COLO668 (cell line): ENCODE measurements around the gene PSG6.
"Not testable (repeated sequence)": the region's sequence is repeated elsewhere in the genome, so short reads cannot be mapped to it uniquely, and the experiment has no call there.

Experiments used
- DNase-seq: peaks from one replicate; lab custom pipeline; 2025; ENCODE audit not compliant: unreplicated experiment; lab: John Stamatoyannopoulos, UW

PSG6 gene

GRCh38 chr19:42911731-42912130 lies 6.0 kb downstream of the PSG6 start:
- not testable (repeated sequence) for DNase-seq

GRCh38 chr19:42906162-42906561 lies 11.5 kb downstream of the PSG6 start:
- DNase-seq: not testable (repeated sequence)

- DNase-seq: not testable (repeated sequence)
Observed at GRCh38 chr19:42900561-42900960, 17.1 kb downstream of the PSG6 start.

- DNase-seq: not testable (repeated sequence)
Observed at GRCh38 chr19:42899674-42900073, 18.0 kb downstream of the PSG6 start.

GRCh38 chr19:42899110-42899509 lies 18.6 kb downstream of the PSG6 start:
- DNase-seq: not testable (repeated sequence)

GRCh38 chr19:42898656-42899055 lies 19.0 kb downstream of the PSG6 start:
- DNase-seq: not testable (repeated sequence)

GRCh38 chr19:42897729-42898128 lies 20.0 kb downstream of the PSG6 start:
- not testable (repeated sequence) for DNase-seq

- DNase-seq: not testable (repeated sequence)
Observed at GRCh38 chr19:42890446-42890845, 27.2 kb downstream of the PSG6 start.

- DNase-seq: not testable (repeated sequence)
Observed at GRCh38 chr19:42887876-42888445, 29.7 kb downstream of the PSG6 start.

- DNase-seq: not testable (repeated sequence)
Observed at GRCh38 chr19:42882730-42883129, 35.0 kb downstream of the PSG6 start.

- DNase-seq: not testable (repeated sequence)
Observed at GRCh38 chr19:42882010-42882409, 35.7 kb downstream of the PSG6 start.

- DNase-seq: not testable (repeated sequence)
Observed at GRCh38 chr19:42881279-42881678, 36.4 kb downstream of the PSG6 start.

GRCh38 chr19:42880621-42881020 lies 37.1 kb downstream of the PSG6 start:
- DNase-seq: not testable (repeated sequence)

GRCh38 chr19:42879613-42880012 lies 38.1 kb downstream of the PSG6 start, which contains the start of gene PSG1:
TSS of gene PSG1 (minus strand) at chr19:42879713. CDS start at chr19:42879581, 132 bp downstream.
- DNase-seq: no peak

- DNase-seq: not testable (repeated sequence)
Observed at GRCh38 chr19:42876596-42876995, 41.1 kb downstream of the PSG6 start.

- DNase-seq: not testable (repeated sequence)
Observed at GRCh38 chr19:42875881-42876280, 41.8 kb downstream of the PSG6 start.

- not testable (repeated sequence) for DNase-seq
Observed at GRCh38 chr19:42874901-42875813, 42.5 kb downstream of the PSG6 start.

- not testable (repeated sequence) for DNase-seq
Observed at GRCh38 chr19:42874136-42874535, 43.6 kb downstream of the PSG6 start.

- DNase-seq: no peak
Observed at GRCh38 chr19:42872608-42873007, 45.1 kb downstream of the PSG6 start.

- no peak for DNase-seq
Observed at GRCh38 chr19:42857544-42857867, 60.2 kb downstream of the PSG6 start.

GRCh38 chr19:42856866-42857543 lies 60.7 kb downstream of the PSG6 start:
- DNase-seq: peak; percentile 3

- not testable (repeated sequence) for DNase-seq
Observed at GRCh38 chr19:42854745-42855144, 62.9 kb downstream of the PSG6 start.
